H1 (cell line): ENCODE measurements around the gene CDH2. TPM values are rescaled to one million over a fixed set of nuclear protein-coding genes. Genes with fewer than 3 reads are reported as not detected.

Experiments
- EP300 ChIP-seq, 2 experiments: IDR thresholded peaks; 1 replicate in 1 of 2; 2 replicates in 1 of 2; pipeline ENCODE4 v1.6.1; 2011 to 2012; ENCODE audit warnings: low read depth in 2 of 2, low read length in 2 of 2, mild to moderate bottlenecking in 2 of 2, borderline replicate concordance in 1 of 2, inconsistent platforms in 1 of 2, moderate library complexity in 1 of 2
- MAFK ChIP-seq: IDR thresholded peaks from 2 replicates; pipeline ENCODE4 v1.6.1; 2012; ENCODE audit warnings: low read depth, mild to moderate bottlenecking, improper control_type of control experiment, low read length
- polyA plus RNA-seq, 7 experiments: library from polyadenylated mRNA; depleted of rRNA in 3 of 7; stranded (reverse) in 5 of 7; unstranded in 2 of 7; fragments of >200 nt in 5 of 7; fragments of 200-250 nt in 2 of 7; gene quantifications; 1 replicate in 5 of 7; 2 replicates in 1 of 7; 4 replicates in 1 of 7; pipeline versions ENCODE4 v1.2.1 to v1.2.3, GENCODE V29; 2011 to 2013; ENCODE audit warnings: missing spikeins in 2 of 7, mixed read lengths in 2 of 7
- total RNA-seq: library from RNA; stranded (reverse); fragmentation: NEBNext Ultra II Directional; extraction: Animal tissue kit (Norgen Biotek cat#: 25700); gene quantifications from 2 replicates; pipeline ENCODE4 v1.2.1, GENCODE V29; 2021
- TF ChIP-seq, protein P1 (sequence below), 3 experiments: IDR thresholded peaks; 1 replicate in 2 of 3; 2 replicates in 1 of 3; pipeline versions ENCODE4 v1.5.1 to v1.6.1; 2011; ENCODE audit warnings: low read length in 3 of 3, mild to moderate bottlenecking in 3 of 3, inconsistent platforms in 2 of 3, low read depth in 1 of 3, moderate library complexity in 1 of 3; ENCODE audit not compliant: insufficient read depth in 1 of 3; ENCODE audit errors: control extremely low read depth in 1 of 3

The CDH2 gene
- total and polyA plus RNA-seq, 2 of the 8 experiments (the other 6 are each of a cell fraction or from before 2014, with no cell fraction given) = 15.0 to 56.5 TPM

DNA sequence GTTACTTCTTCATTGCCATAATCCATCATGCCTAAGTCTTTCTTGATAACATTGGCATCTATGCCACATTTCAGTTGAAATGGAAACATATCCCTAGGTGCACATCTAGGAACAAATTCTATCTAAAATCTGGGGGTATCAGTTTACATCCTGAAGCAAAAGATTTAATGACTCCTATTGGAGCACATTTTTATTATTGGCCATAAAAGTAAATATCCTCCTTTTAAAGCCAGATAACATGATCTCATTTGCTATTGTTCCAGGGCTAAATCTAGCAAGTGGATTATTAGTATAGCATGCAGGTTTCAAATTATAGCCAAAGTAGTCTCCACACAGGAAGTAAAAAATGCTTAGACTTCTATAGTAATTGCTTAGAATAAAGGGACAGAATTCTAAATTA lies 193.2 kb downstream of the CDH2 start (continued):
- TF ChIP-seq, protein P1, sequence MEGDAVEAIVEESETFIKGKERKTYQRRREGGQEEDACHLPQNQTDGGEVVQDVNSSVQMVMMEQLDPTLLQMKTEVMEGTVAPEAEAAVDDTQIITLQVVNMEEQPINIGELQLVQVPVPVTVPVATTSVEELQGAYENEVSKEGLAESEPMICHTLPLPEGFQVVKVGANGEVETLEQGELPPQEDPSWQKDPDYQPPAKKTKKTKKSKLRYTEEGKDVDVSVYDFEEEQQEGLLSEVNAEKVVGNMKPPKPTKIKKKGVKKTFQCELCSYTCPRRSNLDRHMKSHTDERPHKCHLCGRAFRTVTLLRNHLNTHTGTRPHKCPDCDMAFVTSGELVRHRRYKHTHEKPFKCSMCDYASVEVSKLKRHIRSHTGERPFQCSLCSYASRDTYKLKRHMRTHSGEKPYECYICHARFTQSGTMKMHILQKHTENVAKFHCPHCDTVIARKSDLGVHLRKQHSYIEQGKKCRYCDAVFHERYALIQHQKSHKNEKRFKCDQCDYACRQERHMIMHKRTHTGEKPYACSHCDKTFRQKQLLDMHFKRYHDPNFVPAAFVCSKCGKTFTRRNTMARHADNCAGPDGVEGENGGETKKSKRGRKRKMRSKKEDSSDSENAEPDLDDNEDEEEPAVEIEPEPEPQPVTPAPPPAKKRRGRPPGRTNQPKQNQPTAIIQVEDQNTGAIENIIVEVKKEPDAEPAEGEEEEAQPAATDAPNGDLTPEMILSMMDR (IDR thresholded peaks at IDR 0.05; ENCODE audit: control extremely low read depth in 1 of 3, insufficient read depth in 1 of 3, low read depth in 1 of 3, low read length in 3 of 3) = no peak
- TF ChIP-seq EP300 (IDR thresholded peaks at IDR 0.05; ENCODE audit: borderline replicate concordance in 1 of 2, low read depth in 2 of 2, low read length in 2 of 2) = no peak
- TF ChIP-seq MAFK = no peak
